OCI-LY1 (cell line): Measurements from ENCODE around the gene CSRP1.

Experiments
- CTCF ChIP-seq: fragments of 200-600 bp; sonication (generic), shearing (Covaris generic); IDR thresholded peaks from 2 replicates; pipeline ENCODE4 v1.5.1; 2017; ENCODE audit warnings: mild to moderate bottlenecking, antibody characterized with exemption, low read length, moderate library complexity, mixed read lengths
- EZH2 ChIP-seq: fragments of 200-600 bp; sonication (generic), shearing (Covaris generic); IDR thresholded peaks from 2 replicates; pipeline ENCODE4 v1.8.0; 2017; ENCODE audit warnings: borderline replicate concordance, mixed run types, mild to moderate bottlenecking, antibody characterized with exemption, low read length, moderate library complexity, mixed read lengths

DNA sequence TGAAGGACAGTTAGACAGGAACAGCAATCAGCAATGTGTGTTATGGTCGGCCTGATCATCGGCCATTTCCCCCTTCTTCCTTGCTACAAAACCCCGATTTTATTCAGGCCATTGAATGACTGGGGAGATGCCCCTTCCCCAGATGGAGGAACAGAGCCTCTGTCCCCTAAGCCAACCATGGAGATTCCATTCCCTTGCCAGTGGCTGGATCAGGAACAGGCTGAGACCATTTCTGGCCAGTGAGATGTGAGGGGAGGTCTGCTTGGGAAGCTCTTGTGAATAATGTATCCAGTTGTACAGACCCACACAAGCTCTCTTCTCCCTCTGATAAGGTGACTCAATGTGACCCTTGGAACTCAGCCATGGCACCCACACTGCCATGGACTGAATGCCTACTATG, 7.7 kb downstream of the CSRP1 start:
- TF ChIP-seq CTCF, result no peak
- TF ChIP-seq EZH2, result no peak
